BJ (cell line): ENCODE measurements around the gene ERF. TPM values are rescaled to one million over a fixed set of nuclear protein-coding genes. Genes with fewer than 3 reads are reported as not detected.

Experiments used
- CTCF ChIA-PET: fragments of 350-600 bp; formaldehyde crosslinking; extraction: SDS; loops from one replicate; lab custom pipeline; 2021; ENCODE audit warnings: antibody characterized with exemption, inconsistent platforms; lab: Yijun Ruan, JAX
- POLR2A ChIA-PET: fragments of 300-600 bp; sonication (Branson Sonifier 250); formaldehyde crosslinking; extraction: SDS; loops from one replicate; lab custom pipeline; 2021; ENCODE audit warnings: antibody characterized with exemption; lab: Charles Lee
- DNase-seq: peaks from one replicate; pipeline ENCODE4 v3.0.0-alpha.2; 2011; ENCODE audit warnings: low read depth
- H3K27me3 ChIP-seq: 2 replicates; pipeline ENCODE4 v1.6.0; 2011; ENCODE audit warnings: low read length; ENCODE audit not compliant: control insufficient read depth, insufficient read depth
- H3K36me3 ChIP-seq: 2 replicates; pipeline ENCODE4 v1.5.1; 2011; ENCODE audit warnings: low read length; ENCODE audit not compliant: control insufficient read depth, insufficient read depth
- H3K4me3 ChIP-seq: 2 replicates; pipeline ENCODE4 v1.5.1; 2011; ENCODE audit warnings: low read depth, mild to moderate bottlenecking, control low read depth, low read length
- CTCF ChIP-seq: IDR thresholded peaks from 2 replicates; pipeline ENCODE4 v1.5.1; 2011; ENCODE audit warnings: low read depth, mild to moderate bottlenecking, control low read depth, inconsistent platforms, low read length, moderate library complexity; ENCODE audit not compliant: insufficient read depth
- polyA plus RNA-seq: library from polyadenylated mRNA; depleted of rRNA; stranded (reverse); fragments of >200 nt; gene quantifications from 2 replicates; pipeline ENCODE4 v1.2.3, GENCODE V29; 2011

ERF gene
- polyA plus RNA-seq, 1 experiment: 51.4 TPM

- Histone ChIP-seq H3K27me3 (no peaks in the 10 kb centered on the region), H3K4me3 (peak within 1 kb of the TSS; percentile 73), H3K36me3 (peaks cover 9% of the 10 kb centered on the region)
- CTCF ChIA-PET: interaction anchor here (0.6 to 6.2 kb wide), 14 partner anchors 8 to 161 kb away, joined by 3 to 135 read pairs (median 7); partner anchors contain the start of genes PAFAH1B3 and PRR19
- POLR2A ChIA-PET: interaction anchor here (0.5 to 1.0 kb wide), 9 partner anchors 8 to 1761 kb away, joined by 3 to 8 read pairs (median 3); no protein-coding TSS in a partner anchor
- TF ChIP-seq CTCF: no peak
- DNase-seq: peak; percentile 98
Observed at GRCh38 chr19:42242512-42243409, 12.2 kb downstream of the ERF start, which contains the start of gene GSK3A. Gene GSK3A, minus strand, starts transcription at chr19:42242602. Its CDS starts 137 bp downstream, at chr19:42242465.

- Histone ChIP-seq H3K27me3 (no peaks in the 10 kb centered on the region), H3K4me3 (peak overlapping the region; percentile 73), H3K36me3 (peaks cover 9% of the 10 kb centered on the region)
- no peak for DNase-seq
- TF ChIP-seq CTCF: no peak
- CTCF ChIA-PET: interaction anchor here (0.7 to 6.2 kb wide), 9 partner anchors 10 to 134 kb away, joined by 3 to 135 read pairs (median 4); partner anchors contain the start of genes PAFAH1B3 and PRR19
- POLR2A ChIA-PET: interaction anchor here (0.7 to 1.0 kb wide), 3 partner anchors 28 to 308 kb away, joined by 3 read pairs; no protein-coding TSS in a partner anchor
Observed at GRCh38 chr19:42242069-42242511, 12.8 kb downstream of the ERF start.

GRCh38 chr19:42241279-42241678 is 13.6 kb downstream of the ERF start:
- ChIA-PET CTCF (interaction anchor here (1.1 to 4.1 kb wide), 3 partner anchors 11 to 133 kb away, joined by 4 to 15 read pairs (median 13); no protein-coding TSS in a partner anchor), POLR2A (no interaction called here)
- DNase-seq: no peak

GRCh38 chr19:42239544-42240220 is 15.2 kb downstream of the ERF start:
- H3K36me3 ChIP-seq: peaks cover 23% of the 10 kb centered on the region
- POLR2A ChIA-PET: interaction anchor here (0.7 kb wide), 1 partner anchor 18 kb away, joined by 8 read pairs; no protein-coding TSS in a partner anchor
- H3K27me3 ChIP-seq: no peaks in the 10 kb centered on the region
- DNase-seq: no peak
- CTCF ChIA-PET: interaction anchor here (0.6 to 4.1 kb wide), 7 partner anchors 9 to 131 kb away, joined by 3 to 15 read pairs (median 4); no protein-coding TSS in a partner anchor
- no peak for TF ChIP-seq CTCF
- H3K4me3 ChIP-seq: no peak overlapping the region

More at GRCh38 chr19:42241279-42241678, 13.6 kb downstream of the ERF start:
- peak overlapping the region; percentile 73 for H3K4me3 ChIP-seq
- peaks cover 12% of the 10 kb centered on the region for H3K36me3 ChIP-seq
- no peak for TF ChIP-seq CTCF
- H3K27me3 ChIP-seq: no peaks in the 10 kb centered on the region
